DMS79 (cell line): Measurements from ENCODE around the gene SOD3.

Source experiments
- DNase-seq: peaks from one replicate; lab custom pipeline; 2025; lab: John Stamatoyannopoulos, UW

The SOD3 gene

GRCh38 chr4:24794916-24795665 is at the start of gene SOD3:
SOD3 (plus strand) TSS chr4:24795573; CDS start chr4:24799522, 3,949 bp downstream.
- DNase-seq: no peak

GRCh38 chr4:24747234-24747975 is 48.0 kb upstream of the SOD3 start:
- DNase-seq: no peak

GRCh38 chr4:24748023-24748422 is 47.4 kb upstream of the SOD3 start:
- no peak for DNase-seq

- DNase-seq: no peak
Measured at GRCh38 chr4:24748758-24749350, 46.5 kb upstream of the SOD3 start.

GRCh38 chr4:24750106-24750505 is 45.3 kb upstream of the SOD3 start:
- DNase-seq: no peak

GRCh38 chr4:24751926-24752539 is 43.3 kb upstream of the SOD3 start:
- DNase-seq: no peak

- DNase-seq: no peak
Measured at GRCh38 chr4:24753519-24753918, 41.9 kb upstream of the SOD3 start.

- DNase-seq: no peak
Measured at GRCh38 chr4:24754571-24754970, 40.8 kb upstream of the SOD3 start.

- DNase-seq: peak; percentile 30
Measured at GRCh38 chr4:24763631-24764297, 31.6 kb upstream of the SOD3 start.

GRCh38 chr4:24764345-24764744 is 31.0 kb upstream of the SOD3 start:
- DNase-seq: no peak

GRCh38 chr4:24765376-24765988 is 29.9 kb upstream of the SOD3 start:
- DNase-seq: no peak

GRCh38 chr4:24768006-24768405 is 27.4 kb upstream of the SOD3 start:
- no peak for DNase-seq

- no peak for DNase-seq
Measured at GRCh38 chr4:24768604-24769003, 26.8 kb upstream of the SOD3 start.

GRCh38 chr4:24769571-24769970 is 25.8 kb upstream of the SOD3 start:
- DNase-seq: no peak

GRCh38 chr4:24770032-24770584 is 25.3 kb upstream of the SOD3 start:
- no peak for DNase-seq

GRCh38 chr4:24770667-24771066 is 24.7 kb upstream of the SOD3 start:
- DNase-seq: no peak

GRCh38 chr4:24771241-24771640 is 24.1 kb upstream of the SOD3 start:
- no peak for DNase-seq

- no peak for DNase-seq
Measured at GRCh38 chr4:24772061-24772705, 23.2 kb upstream of the SOD3 start.

GRCh38 chr4:24772952-24773351 is 22.4 kb upstream of the SOD3 start:
- no peak for DNase-seq

- no peak for DNase-seq
Measured at GRCh38 chr4:24774452-24774851, 20.9 kb upstream of the SOD3 start.
